HG02571 (cell line): ENCODE measurements around the gene RNF4.
"Not testable (repeated sequence)": the region's sequence is repeated elsewhere in the genome, so short reads cannot be mapped to it uniquely, and the experiment has no call there.

ENCODE experiments used
- ATAC-seq: cut with Tn5 transposase; IDR thresholded peaks from one replicate; pipeline ENCODE4 v1.9.1; 2021; ENCODE audit warnings: mild to moderate bottlenecking, moderate library complexity; ENCODE audit not compliant: unreplicated experiment

RNF4 gene

GRCh38 chr4:2457481-2458295 is 11.2 kb upstream of the RNF4 start:
- no peak for ATAC-seq

- ATAC-seq, result no peak
Measured at GRCh38 chr4:2458546-2459491, 10.1 kb upstream of the RNF4 start.

DNA sequence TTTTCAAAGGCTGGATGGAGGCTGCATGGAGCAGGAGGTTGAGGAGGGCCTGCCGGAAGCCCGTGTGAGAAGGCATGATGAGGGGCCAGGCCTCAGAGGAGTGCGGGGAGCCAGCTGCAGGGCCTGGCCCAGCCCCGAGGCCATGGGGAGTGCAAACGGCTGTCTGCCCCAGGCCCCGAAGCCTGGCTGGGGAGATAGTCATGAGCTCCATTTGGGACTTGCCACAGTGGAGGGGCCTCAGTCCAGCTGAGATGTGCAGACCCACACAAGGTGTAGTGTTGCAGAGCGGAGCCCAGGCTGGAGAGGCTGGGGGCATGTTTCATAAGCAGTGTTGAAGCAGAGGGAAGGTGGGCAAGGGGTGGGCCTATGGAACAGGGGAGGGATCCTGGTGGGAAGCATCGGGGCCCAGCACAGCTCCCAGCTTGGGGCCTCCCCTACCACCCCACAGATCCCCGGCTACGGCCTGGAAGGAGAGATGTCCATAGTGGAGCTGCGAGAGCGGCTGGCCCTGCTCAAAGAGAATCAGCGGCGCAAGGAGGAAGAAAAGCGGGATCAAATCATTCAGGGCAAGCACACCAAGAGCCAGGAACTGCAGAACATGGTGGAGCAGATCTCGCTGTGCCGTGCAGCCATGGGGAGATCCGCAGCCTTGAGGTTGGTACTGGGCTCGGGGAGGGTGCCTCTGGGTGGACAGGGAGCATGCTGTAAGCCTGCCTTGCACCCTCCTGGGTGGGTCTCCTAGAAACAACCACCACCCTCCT is 9.1 kb upstream of the RNF4 start:
- ATAC-seq, result no peak

- ATAC-seq, result no peak
Measured at GRCh38 chr4:2461246-2461960, 7.5 kb upstream of the RNF4 start.

DNA sequence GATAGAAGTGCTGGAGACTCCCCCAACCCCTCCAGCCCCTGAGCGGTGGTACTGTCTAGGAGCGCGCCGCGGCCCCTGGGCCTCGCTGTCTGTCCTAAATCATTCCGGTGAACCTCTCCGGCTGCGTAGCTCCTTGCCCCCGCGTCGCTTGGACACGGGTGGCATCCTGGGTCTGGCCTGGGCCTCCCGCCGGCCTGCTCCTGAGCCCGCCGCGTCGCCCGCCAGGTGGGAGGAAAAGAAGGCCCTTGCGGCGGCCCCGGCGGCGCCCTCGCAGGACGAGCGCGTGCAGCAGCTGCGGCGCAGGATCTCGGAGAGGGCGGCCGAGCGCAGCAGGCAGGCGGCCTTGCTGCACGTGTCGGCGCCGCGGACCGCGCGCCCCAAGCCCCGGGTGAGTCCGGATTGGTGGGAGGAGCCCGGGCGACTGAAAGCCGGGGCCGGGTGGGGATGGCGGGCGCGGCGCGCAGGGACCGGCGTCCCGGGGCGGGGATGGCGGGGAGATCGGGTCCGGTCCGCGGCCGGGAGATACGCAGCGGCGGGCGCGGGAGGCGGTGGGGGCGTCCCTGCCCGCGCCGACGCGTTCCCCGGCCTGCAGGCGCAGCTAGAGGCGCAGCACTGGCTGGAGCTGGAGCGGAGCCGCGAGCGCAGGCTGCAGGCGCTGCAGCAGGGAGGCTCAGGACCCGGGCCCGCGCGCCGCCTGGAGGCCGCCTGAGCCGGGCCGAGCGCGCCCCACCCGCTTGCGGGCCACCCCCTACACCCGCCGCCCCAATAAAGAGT is 6.5 kb upstream of the RNF4 start:
- ATAC-seq, result peak; percentile 67

DNA sequence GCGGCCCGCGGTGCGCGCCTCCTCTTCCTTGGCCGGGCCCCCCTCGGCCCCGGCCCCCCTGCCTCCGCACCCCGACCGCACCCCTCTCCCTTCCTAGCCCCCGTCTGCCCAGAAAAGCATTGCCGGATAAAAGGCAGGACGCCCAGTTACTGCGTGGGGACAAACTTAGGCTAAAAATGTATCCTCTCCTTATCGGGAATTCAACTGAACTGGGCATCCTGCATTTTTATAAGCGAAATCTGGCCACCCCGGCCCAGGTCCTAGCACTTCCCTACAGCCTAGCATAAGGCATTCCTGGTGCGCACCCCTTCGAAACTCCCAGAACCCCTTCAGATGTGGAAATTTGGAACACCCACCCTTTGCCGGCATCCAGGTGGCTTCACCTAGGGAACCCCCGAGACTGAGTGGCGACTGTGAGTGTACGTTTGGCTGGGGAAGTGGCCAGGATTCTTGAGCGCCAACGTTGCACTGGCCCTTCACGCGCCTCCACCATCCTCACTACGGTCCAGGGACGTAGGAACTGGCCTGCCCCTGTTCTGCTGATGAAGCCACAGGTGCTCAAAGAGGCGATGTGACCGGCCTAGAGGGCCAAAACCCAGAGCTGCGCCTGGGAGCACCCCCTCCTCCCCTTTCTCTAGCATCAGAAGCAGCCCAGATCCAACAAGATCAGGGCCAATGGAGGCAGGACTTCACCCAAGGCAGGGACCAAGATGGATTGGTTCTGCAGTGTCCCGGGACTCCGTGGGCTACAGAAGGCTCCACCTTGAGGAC is 5.7 kb upstream of the RNF4 start:
- ATAC-seq, result no peak

DNA sequence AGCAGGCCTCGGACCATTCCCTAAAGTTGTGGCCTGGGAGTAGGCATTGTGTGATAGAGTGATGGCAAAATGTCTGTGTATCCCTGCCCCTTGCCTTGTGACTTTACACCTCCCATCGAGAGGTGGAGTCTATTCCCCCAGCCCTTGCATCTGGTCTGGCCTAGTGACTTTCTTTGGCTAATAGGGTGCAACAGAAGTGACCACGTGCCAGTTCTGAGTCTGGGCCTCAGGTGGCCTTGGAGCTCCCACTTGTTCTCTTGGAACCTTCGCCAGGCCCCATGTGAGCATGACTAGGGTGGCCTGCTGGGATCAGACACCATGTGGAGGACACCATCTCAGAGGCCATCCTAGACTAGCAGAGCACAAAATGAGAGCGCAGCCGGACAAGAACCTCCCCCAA is 3.9 kb upstream of the RNF4 start:
- no peak for ATAC-seq

- ATAC-seq, result not testable (repeated sequence)
Measured at GRCh38 chr4:2465544-2465943, 3.4 kb upstream of the RNF4 start.

- peak; percentile 41 for ATAC-seq
Measured at GRCh38 chr4:2469192-2469984, 482 bp downstream of the RNF4 start.

GRCh38 chr4:2470791-2471190 is 1.9 kb downstream of the RNF4 start:
- ATAC-seq, result no peak

DNA sequence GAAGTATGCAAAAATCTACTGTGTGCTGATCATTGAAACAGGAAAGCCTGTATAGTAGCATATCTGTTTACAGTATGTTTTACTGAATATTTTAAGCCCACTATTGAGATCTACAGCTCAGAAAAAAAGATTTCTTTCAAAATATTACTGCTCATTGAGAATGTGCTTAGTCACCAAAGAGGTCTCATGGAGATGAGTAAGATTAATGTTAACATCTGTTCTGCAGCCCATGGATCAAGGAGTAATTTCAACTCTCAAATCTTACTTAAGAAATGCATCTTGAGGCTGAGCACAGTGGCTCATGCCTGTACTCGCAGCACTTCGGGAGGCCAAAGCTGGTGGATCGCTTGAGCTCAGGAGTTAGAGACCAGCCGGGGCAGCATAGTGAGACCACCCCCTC is 3.3 kb downstream of the RNF4 start:
- no peak for ATAC-seq

GRCh38 chr4:2478229-2478628 is 9.3 kb downstream of the RNF4 start:
- ATAC-seq, result no peak

GRCh38 chr4:2480649-2481048 is 11.7 kb downstream of the RNF4 start:
- ATAC-seq, result no peak

GRCh38 chr4:2482192-2482591 is 13.3 kb downstream of the RNF4 start:
- no peak for ATAC-seq

- no peak for ATAC-seq
Measured at GRCh38 chr4:2482693-2483092, 13.8 kb downstream of the RNF4 start.

- ATAC-seq, result no peak
Measured at GRCh38 chr4:2483237-2483636, 14.3 kb downstream of the RNF4 start.

DNA sequence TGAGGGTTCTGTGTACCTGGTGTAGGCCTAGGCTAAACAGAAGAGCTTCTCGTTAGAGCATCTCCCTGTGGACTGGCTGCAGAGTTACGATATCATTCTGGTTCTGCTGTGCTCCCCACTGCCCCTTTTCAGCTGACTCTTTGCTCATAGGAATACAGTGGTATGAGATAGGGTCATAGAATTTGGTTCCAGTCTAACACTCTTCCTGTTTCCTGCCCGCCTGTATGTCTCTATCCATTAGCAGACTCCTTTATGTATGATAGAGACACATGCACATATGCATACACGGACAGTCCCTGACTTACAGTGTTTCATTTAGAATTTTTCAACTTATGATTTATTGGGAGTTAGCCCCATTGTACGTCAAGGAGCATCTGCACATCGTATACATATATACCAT is 15.3 kb downstream of the RNF4 start:
- ATAC-seq, result no peak

DNA sequence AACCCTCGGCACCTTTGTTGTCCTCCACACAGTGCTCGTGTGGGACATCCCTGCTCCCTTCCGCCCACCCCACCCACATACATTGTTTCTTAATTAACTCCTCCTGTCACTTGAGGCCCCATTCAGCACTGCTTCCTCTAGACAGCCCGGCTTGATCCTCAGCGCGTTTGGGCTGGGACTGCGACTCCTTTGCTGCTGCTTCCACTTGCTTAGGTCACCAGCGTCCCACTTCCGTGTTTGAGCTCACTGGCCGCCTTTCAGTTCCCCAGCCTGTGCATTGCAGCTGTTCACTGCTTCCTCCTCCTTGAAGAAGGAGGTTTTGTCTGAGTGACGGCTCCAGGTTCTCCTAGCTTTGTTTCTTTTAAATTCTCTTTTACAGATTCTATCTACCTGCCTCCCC is 16.1 kb downstream of the RNF4 start:
- ATAC-seq, result peak; percentile 60
